HEK293T (cell line): ENCODE measurements around the gene CLEC18A.

Source experiments
- ARNT ChIP-seq: fragments of 450-650 bp; IDR thresholded peaks from 2 replicates; pipeline ENCODE4 v1.6.1; 2017; ENCODE audit warnings: mild to moderate bottlenecking
- FOXM1 ChIP-seq: fragments of 450-650 bp; IDR thresholded peaks from 2 replicates; pipeline ENCODE4 v1.6.1; 2017; ENCODE audit warnings: mild to moderate bottlenecking, borderline replicate concordance
- SP1 ChIP-seq: fragments of 450-650 bp; IDR thresholded peaks from 2 replicates; pipeline ENCODE4 v1.6.1; 2017
- SUZ12 ChIP-seq: fragments of 450-650 bp; IDR thresholded peaks from 2 replicates; pipeline ENCODE4 v1.6.1; 2016; ENCODE audit warnings: mild to moderate bottlenecking

- TF ChIP-seq ARNT (no peak), FOXM1 (no peak), SUZ12 (no peak), SP1 (no peak)
Measured at GRCh38 chr16:69917739-69918138, 33.4 kb upstream of the CLEC18A start.
